Activated CD8-positive, alpha-beta memory T cell treated with anti-CD3 and anti-CD28 coated beads, Interleukin-2, amount 50 U/mL, for 24 hours (primary cell): Measurements from ENCODE around the gene TCP11X1.
"Not testable (repeated sequence)": the region's sequence is repeated elsewhere in the genome, so short reads cannot be mapped to it uniquely, and the experiment has no call there.

Experiments used
- DNase-seq: peaks from one replicate; pipeline ENCODE4 v3.0.0-alpha.2; 2020; ENCODE audit errors: extremely low read depth

TCP11X1 gene

DNA sequence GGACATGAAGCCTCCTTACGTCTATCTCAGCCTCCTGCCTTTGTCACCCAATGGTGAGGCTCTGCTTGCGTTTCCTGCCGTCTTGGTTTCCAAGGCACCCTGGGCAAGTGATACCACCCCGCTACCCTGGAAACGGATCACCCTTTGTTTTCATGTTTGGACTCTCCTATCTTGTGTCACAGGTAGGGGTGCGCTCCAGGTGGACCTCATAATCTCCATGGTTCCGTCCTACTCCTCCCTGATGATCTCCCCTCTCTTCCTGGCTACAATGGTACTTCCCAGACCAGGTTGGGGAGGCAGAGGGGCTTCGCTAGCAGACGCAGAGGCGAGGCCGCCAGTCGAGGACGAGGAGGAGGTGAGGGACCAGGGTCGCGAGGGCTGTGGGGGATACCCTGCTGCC lies at the start of gene TCP11X1:
Gene TCP11X1 (plus strand): TSS at position 316 of the 400 bp plus-strand sequence.
- not testable (repeated sequence) for DNase-seq

DNA sequence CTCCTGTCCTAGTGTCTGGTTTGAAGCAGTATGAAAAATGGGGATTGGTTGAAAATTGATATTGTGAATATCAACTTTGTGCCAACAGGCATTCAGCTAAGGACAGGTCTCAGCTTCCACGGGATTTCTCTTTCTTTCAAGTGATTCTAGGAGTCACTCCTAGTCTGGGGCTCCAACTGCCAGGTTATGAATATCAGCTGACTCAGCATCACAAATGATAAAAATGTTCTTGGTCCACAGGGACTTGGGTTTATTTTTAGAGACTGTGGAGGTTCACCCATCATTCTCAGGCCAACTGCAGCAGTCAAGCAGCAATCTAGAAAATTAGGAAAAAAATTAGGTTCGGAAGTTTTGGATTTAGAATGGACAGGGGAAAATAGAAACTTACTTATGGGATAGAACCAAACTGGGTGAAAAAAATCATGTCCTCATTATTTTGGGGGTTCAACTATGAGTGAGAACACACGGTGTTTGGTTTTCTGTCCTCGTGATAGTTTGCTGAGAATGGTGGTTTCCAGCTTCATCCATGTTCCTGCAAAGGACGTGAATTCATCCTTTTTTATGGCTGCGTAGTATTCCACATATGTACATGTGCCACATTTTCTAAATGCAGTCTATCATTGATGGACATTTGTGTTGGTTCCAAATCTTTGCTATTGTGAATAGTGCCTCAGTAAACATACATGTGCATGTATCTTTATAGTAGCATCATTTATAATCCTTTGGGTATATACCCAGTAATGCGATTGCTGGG lies 29.0 kb upstream of the TCP11X1 start:
- DNase-seq = no peak

DNA sequence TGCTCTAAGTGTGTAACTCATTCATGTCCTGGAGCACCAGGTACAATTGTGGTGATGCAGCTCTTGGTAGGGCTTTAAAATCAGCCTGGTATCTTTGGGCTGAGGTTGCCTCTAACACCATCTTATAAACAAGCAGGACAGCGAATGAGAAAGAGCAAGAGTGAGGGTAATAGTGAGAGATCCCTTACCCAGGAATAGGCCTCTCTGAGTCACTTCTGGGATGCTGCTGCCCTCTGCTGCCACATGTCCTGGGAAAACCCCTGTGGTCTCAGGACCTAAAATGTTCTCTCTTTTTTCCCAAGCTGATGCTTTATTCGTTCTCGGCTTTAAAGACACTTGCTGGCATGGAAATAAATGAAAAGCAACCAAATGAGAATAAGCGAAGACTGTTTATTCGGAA lies 7.2 kb upstream of the TCP11X1 start:
- not testable (repeated sequence) for DNase-seq

DNA sequence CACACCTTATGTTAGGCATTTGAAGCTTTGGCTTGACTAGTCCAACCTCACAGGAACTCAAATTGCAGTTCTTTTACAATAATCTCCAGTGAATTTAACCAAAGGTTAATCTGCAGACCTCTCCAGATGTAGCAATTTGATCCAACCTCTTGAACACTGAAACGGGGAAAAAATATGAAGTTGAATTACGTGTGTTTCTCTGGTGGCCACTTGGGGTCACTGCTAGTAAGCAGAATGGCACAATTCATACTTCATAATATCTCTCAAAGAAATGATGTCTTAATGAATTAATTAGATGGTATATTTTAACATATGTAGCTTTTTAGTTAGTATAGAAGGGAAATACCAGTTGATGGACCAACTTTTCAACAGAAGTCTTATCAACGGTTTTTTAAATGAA lies 1.4 kb downstream of the TCP11X1 start:
- DNase-seq = not testable (repeated sequence)

DNA sequence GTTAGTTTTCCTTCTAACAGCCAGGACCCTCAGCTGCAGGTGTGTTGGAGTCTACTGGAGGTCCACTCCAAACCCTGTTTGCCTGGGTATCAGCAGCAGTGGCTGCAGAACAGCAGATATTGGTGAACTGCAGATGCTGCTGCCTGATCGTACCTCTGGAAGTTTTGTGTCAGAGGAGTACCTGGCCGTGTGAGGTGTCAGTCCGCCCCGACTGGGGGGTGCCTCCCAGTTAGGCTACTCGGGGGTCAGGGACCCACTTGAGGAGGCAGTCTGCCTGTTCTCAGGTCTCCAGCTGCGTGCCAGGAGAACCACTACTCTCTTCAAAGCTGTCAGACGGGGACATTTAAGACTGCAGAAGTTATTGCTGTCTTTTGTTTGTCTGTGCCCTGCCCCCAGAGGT lies 20.6 kb downstream of the TCP11X1 start:
- DNase-seq = not testable (repeated sequence)

DNA sequence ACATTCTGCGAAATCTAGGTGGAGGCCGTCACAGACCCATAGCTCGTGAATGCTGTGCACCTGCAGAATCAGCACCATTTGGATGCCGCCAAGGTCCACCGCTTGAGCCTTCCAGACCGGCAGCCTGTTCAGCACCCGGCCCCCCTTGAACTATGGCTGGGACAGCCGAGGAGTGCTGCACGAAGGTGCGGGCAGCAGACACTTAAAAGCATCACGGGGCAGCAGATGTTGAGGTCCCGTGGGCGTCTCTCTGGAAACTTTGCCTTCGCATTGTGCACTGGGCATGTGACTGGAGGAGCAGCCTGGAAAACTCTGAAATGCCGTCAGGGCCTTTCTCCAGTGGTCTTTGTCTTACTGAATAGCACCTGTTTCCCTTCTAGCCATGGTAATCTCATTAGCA lies 25.2 kb downstream of the TCP11X1 start:
- DNase-seq = not testable (repeated sequence)

DNA sequence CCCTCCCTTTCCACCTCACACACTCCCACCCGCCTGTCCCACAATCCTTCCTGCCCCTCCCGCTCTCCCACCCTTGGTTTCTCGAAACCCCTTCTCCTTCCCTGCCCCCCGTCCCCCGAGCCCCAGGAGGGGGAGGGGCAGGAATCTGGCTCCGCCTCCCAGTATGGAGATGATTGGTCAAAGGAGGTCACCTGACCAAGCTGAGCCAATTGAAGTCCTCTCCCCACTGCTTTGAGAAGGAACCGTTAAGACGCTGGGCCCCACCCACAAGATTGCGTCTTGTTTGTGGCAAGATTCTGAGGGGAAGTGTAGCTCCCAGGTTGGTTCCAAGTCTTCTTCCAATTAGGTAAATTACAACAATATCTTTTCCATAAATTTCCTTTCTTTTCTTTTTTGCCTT lies 31.8 kb downstream of the TCP11X1 start, which contains the start of gene NXF2:
Gene NXF2 (plus strand): TSS at position 275 of the 400 bp plus-strand sequence. CDS start 59,912 bp downstream, outside the sequence.
- DNase-seq = not testable (repeated sequence)

DNA sequence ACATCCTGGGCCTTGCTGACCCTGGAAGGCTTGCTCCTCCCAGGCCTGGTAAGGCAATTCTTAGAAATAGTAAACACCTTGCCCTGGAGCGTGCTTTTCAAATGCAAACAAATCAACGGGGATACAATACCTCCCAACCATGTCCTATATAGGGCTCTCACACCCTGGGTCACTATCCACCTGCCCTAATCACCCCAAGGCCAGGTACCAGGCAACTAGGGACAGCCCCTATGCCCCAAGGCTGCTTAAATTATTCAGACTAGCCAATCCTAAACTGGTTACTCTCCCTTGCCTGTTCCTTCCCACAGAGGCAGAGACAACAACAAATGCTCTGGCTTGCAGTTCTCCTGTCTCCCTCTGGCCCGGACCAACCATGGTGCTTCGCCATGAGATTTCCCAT lies 57.1 kb downstream of the TCP11X1 start:
- DNase-seq = not testable (repeated sequence)
